WTC11 (cell line): ENCODE results near the gene PCDHGA10. TPM values are rescaled to one million over a fixed set of nuclear protein-coding genes. Genes with fewer than 3 reads are reported as not detected.

ENCODE experiments used
- ATAC-seq: fragments of 200-7000 bp; cut with Tn5 transposase; 2 replicates; pipeline ENCODE4 v1.10.0; 2021; ENCODE audit warnings: mild to moderate bottlenecking, moderate library complexity
- CTCF ChIA-PET: fragments of 300-600 bp; sonication (Branson Sonifier 250); formaldehyde crosslinking; loops from one replicate; lab custom pipeline; 2021; ENCODE audit warnings: antibody characterized with exemption; lab: Charles Lee
- POLR2A ChIA-PET: fragments of 350-600 bp; sonication (Branson Sonifier 250); formaldehyde crosslinking; loops from one replicate; lab custom pipeline; 2021; ENCODE audit warnings: antibody characterized with exemption; lab: Charles Lee
- DNase-seq: peaks from one replicate; pipeline ENCODE4 v3.0.0; 2021; ENCODE audit warnings: low spot score
- H3K27ac Mint-ChIP-seq: 2 replicates; pipeline ENCODE4 v1.8.0; 2021; ENCODE audit warnings: mixed read lengths
- H3K27me3 Mint-ChIP-seq: 2 replicates; pipeline ENCODE4 v1.8.0; 2021; ENCODE audit warnings: low read depth, mild to moderate bottlenecking, moderate library complexity, mixed read lengths
- H3K36me3 Mint-ChIP-seq: 2 replicates; pipeline ENCODE4 v1.8.0; 2021; ENCODE audit warnings: mixed read lengths
- H3K4me1 Mint-ChIP-seq: 2 replicates; pipeline ENCODE4 v1.8.0; 2022; ENCODE audit warnings: mixed read lengths
- H3K4me3 Mint-ChIP-seq: 2 replicates; pipeline ENCODE4 v1.8.0; 2021; ENCODE audit warnings: mild to moderate bottlenecking, moderate library complexity, mixed read lengths
- H3K9me3 Mint-ChIP-seq: 2 replicates; pipeline ENCODE4 v1.8.0; 2021; ENCODE audit warnings: mixed read lengths
- ATF2 ChIP-seq: sonication (generic); formaldehyde crosslinking; IDR thresholded peaks from 2 replicates; pipeline ENCODE4 v1.8.1; 2022; ENCODE audit warnings: low read depth, missing genetic modification reagents, borderline replicate concordance
- CREM ChIP-seq: sonication (generic); formaldehyde crosslinking; IDR thresholded peaks from 2 replicates; pipeline ENCODE4 v1.8.1; 2022; ENCODE audit warnings: mild to moderate bottlenecking, missing genetic modification reagents, moderate library complexity
- CTCF ChIP-seq: fragments of 200-600 bp; IDR thresholded peaks from 2 replicates; pipeline ENCODE4 v1.8.0; 2022; ENCODE audit warnings: antibody characterized with exemption
- ERG ChIP-seq: fragments of 250-450 bp; sonication (Bioruptor Pico); IDR thresholded peaks from 2 replicates; pipeline ENCODE4 v1.8.0; 2021; ENCODE audit warnings: mild to moderate bottlenecking
- ETV6 ChIP-seq: sonication (generic); formaldehyde crosslinking; IDR thresholded peaks from 2 replicates; pipeline ENCODE4 v1.8.1; 2022; ENCODE audit warnings: mild to moderate bottlenecking, missing genetic modification reagents
- FOXP1 ChIP-seq: sonication (generic); formaldehyde crosslinking; IDR thresholded peaks from 2 replicates; pipeline ENCODE4 v1.8.0; 2022; ENCODE audit warnings: missing genetic modification reagents, mild to moderate bottlenecking, moderate library complexity, borderline replicate concordance
- HMGXB4 ChIP-seq: sonication (generic); formaldehyde crosslinking; IDR thresholded peaks from 2 replicates; pipeline ENCODE4 v1.8.1; 2023; ENCODE audit warnings: mild to moderate bottlenecking, moderate library complexity, missing genetic modification reagents
- IRF2 ChIP-seq: sonication (generic); formaldehyde crosslinking; IDR thresholded peaks from 2 replicates; pipeline ENCODE4 v1.8.0; 2022; ENCODE audit warnings: low read depth, missing genetic modification reagents, borderline replicate concordance
- JUN ChIP-seq: sonication (generic); formaldehyde crosslinking; IDR thresholded peaks from 2 replicates; pipeline ENCODE4 v1.8.0; 2023; ENCODE audit warnings: mild to moderate bottlenecking, missing genetic modification reagents
- MAX ChIP-seq: sonication (generic); formaldehyde crosslinking; IDR thresholded peaks from 2 replicates; pipeline ENCODE4 v1.8.0; 2022; ENCODE audit warnings: mild to moderate bottlenecking, missing genetic modification reagents
- MLX ChIP-seq: sonication (generic); formaldehyde crosslinking; IDR thresholded peaks from 2 replicates; pipeline ENCODE4 v1.8.1; 2023; ENCODE audit warnings: mild to moderate bottlenecking, missing genetic modification reagents, moderate library complexity
- NR2C2 ChIP-seq: sonication (generic); formaldehyde crosslinking; IDR thresholded peaks from 2 replicates; pipeline ENCODE4 v1.8.0; 2022; ENCODE audit warnings: mild to moderate bottlenecking, missing genetic modification reagents
- NR3C1 ChIP-seq: sonication (generic); formaldehyde crosslinking; conservative IDR thresholded peaks from 2 replicates; pipeline ENCODE4 v1.8.1; 2023; ENCODE audit warnings: low read depth, mild to moderate bottlenecking, missing genetic modification reagents
- SMAD4 ChIP-seq: sonication (generic); formaldehyde crosslinking; IDR thresholded peaks from 2 replicates; pipeline ENCODE4 v1.8.0; 2022; ENCODE audit warnings: mild to moderate bottlenecking, missing genetic modification reagents
- TEAD4 ChIP-seq: sonication (generic); formaldehyde crosslinking; IDR thresholded peaks from 2 replicates; pipeline ENCODE4 v1.8.0; 2022; ENCODE audit warnings: mild to moderate bottlenecking, missing genetic modification reagents
- ZNF232 ChIP-seq: sonication (generic); formaldehyde crosslinking; IDR thresholded peaks from 2 replicates; pipeline ENCODE4 v1.8.0; 2022; ENCODE audit warnings: mild to moderate bottlenecking, missing genetic modification reagents
- ZNF396 ChIP-seq: fragments of 250-450 bp; sonication (Bioruptor Pico); IDR thresholded peaks from 2 replicates; pipeline ENCODE4 v1.8.0; 2021; ENCODE audit warnings: mild to moderate bottlenecking, moderate library complexity, borderline replicate concordance
- ZNF423 ChIP-seq: fragments of 250-450 bp; sonication (Bioruptor Pico); IDR thresholded peaks from 2 replicates; pipeline ENCODE4 v2.1.2; 2022; ENCODE audit warnings: mild to moderate bottlenecking, moderate library complexity
- total RNA-seq: library from RNA; stranded (reverse); gene quantifications from 3 replicates; pipeline ENCODE4 v1.2.3, GENCODE V29; 2021

PCDHGA10 gene
- total RNA-seq, 1 experiment from 2014 or later = 11.9 TPM

GRCh38 chr5:141417494-141418172, 4.8 kb downstream of the PCDHGA10 start, which contains the start of gene PCDHGB7:
Gene PCDHGB7, plus strand, starts transcription at chr5:141417677. Its CDS starts 183 bp downstream, at chr5:141417860.
- POLR2A ChIA-PET = interaction anchor here (0.5 to 1.2 kb wide), 5 partner anchors 10 to 436 kb away, joined by 3 to 6 read pairs (median 5); partner anchors contain the start of genes PCDHB15 and PCDHGB6

GRCh38 chr5:141419074-141419880, 6.5 kb downstream of the PCDHGA10 start:
- ATAC-seq (no peak), DNase-seq (no peak)
- Mint-ChIP-seq H3K9me3 (peaks cover 36% of the 10 kb centered on the region), H3K4me3 (peak overlapping the region; percentile 91), H3K27ac (no peak overlapping the region), H3K27me3 (peaks cover 17% of the 10 kb centered on the region), H3K36me3 (peaks cover 61% of the 10 kb centered on the region), H3K4me1 (peaks cover 34% of the 10 kb centered on the region)
- ChIA-PET POLR2A (interaction anchor here (1.4 kb wide), 1 partner anchor 145 kb away, joined by 4 read pairs; no protein-coding TSS in a partner anchor), CTCF (interaction anchor here (0.6 to 3.6 kb wide), 15 partner anchors 11 to 145 kb away, joined by 4 to 131 read pairs (median 14); partner anchors contain the start of genes PCDHGA12, PCDHGA9 and PCDHGC3)
- TF ChIP-seq JUN (CRISPR knock-in tag) (no peak), NR2C2 (CRISPR knock-in tag) (no peak), ATF2 (CRISPR knock-in tag) (no peak), NR3C1 (CRISPR knock-in tag) (no peak), ERG (no peak), ZNF232 (CRISPR knock-in tag) (no peak), IRF2 (CRISPR knock-in tag) (no peak), MAX (CRISPR knock-in tag) (no peak), MLX (CRISPR knock-in tag) (no peak), SMAD4 (CRISPR knock-in tag) (no peak), ZNF396 (CRISPR knock-in tag) (no peak), TEAD4 (no peak), HMGXB4 (CRISPR knock-in tag) (no peak), ZNF423 (CRISPR knock-in tag) (no peak)

More at GRCh38 chr5:141417494-141418172, 4.8 kb downstream of the PCDHGA10 start, which contains the start of gene PCDHGB7:
- Mint-ChIP-seq H3K27ac (peak within 1 kb of the TSS; percentile 46), H3K36me3 (peaks cover 58% of the 10 kb centered on the region), H3K4me3 (peak within 1 kb of the TSS; percentile 91), H3K4me1 (peaks cover 38% of the 10 kb centered on the region), H3K27me3 (peaks cover 21% of the 10 kb centered on the region), H3K9me3 (peaks cover 39% of the 10 kb centered on the region)
- TF ChIP-seq HMGXB4 (CRISPR knock-in tag) (peak; percentile 80), ETV6 (CRISPR knock-in tag) (0 out of 2 replicates have a peak, but pooled peaks have one; percentile 23), CREM (CRISPR knock-in tag) (0 out of 2 replicates have a peak, but pooled peaks have one; percentile 13), CTCF (peak; percentile 70; the same call in 1 of the 2 replicates), FOXP1 (CRISPR knock-in tag) (0 out of 2 replicates have a peak, but pooled peaks have one; percentile 25)
- peak; percentile 89 for DNase-seq
- CTCF ChIA-PET = interaction anchor here (0.6 to 3.4 kb wide), 52 partner anchors 9 to 282 kb away, joined by 3 to 69 read pairs (median 6); partner anchors contain the start of genes PCDHB14, PCDHB15, PCDHB16 and PCDHB5
- peak; percentile 79 for ATAC-seq
